CD4-positive, CD25-positive, alpha-beta regulatory T cell (primary cell): ENCODE data around the gene ADGRG1. TPM values are rescaled to one million over a fixed set of nuclear protein-coding genes. Genes with fewer than 3 reads are reported as not detected.

Experiments
- ATAC-seq, 2 donors: fragments of 150-1000 bp; cut with Tn5 transposase; one replicate each; pipeline ENCODE4 v1.10.0; 2021; ENCODE audit warnings: low read depth in 2 of 2, moderate number of reproducible peaks in 2 of 2, moderate library complexity in 1 of 2
- DNase-seq, 3 donors: peaks; one replicate each; pipeline versions ENCODE4 v3.0.0 to v3.0.0-alpha.2; 2012 to 2022; ENCODE audit warnings: mixed read lengths in 1 of 3
- H3K27ac ChIP-seq: one replicate; pipeline ENCODE4 v1.7.0; 2013; ENCODE audit warnings: mild to moderate bottlenecking, low read length; ENCODE audit not compliant: insufficient read depth, poor library complexity, severe bottlenecking
- H3K27me3 ChIP-seq: one replicate; pipeline ENCODE4 v1.7.0; 2013; ENCODE audit warnings: low read length; ENCODE audit not compliant: control insufficient read depth, insufficient read depth
- H3K36me3 ChIP-seq: one replicate; pipeline ENCODE4 v1.7.0; 2013; ENCODE audit warnings: mild to moderate bottlenecking, low read length, moderate library complexity; ENCODE audit not compliant: control insufficient read depth, insufficient read depth
- H3K4me1 ChIP-seq: 2 replicates; pipeline ENCODE4 v1.7.0; 2013; ENCODE audit warnings: mild to moderate bottlenecking, low read length; ENCODE audit not compliant: insufficient read depth, control insufficient read depth, poor library complexity, severe bottlenecking
- H3K4me3 ChIP-seq: one replicate; pipeline ENCODE4 v1.7.0; 2013; ENCODE audit warnings: low read depth, mild to moderate bottlenecking, low read length, moderate library complexity
- H3K9me3 ChIP-seq, 2 experiments: 1 replicate in 1 of 2; 2 replicates in 1 of 2; pipeline ENCODE4 v1.7.0; 2013; ENCODE audit warnings: low read length in 2 of 2, mild to moderate bottlenecking in 1 of 2, moderate library complexity in 1 of 2; ENCODE audit not compliant: control insufficient read depth in 2 of 2
- H3K27ac Mint-ChIP-seq, 3 donors: one replicate each; pipeline ENCODE4 v1.8.0; 2020 to 2022; ENCODE audit warnings: mild to moderate bottlenecking in 3 of 3, mixed read lengths in 3 of 3, moderate library complexity in 2 of 3
- H3K27me3 Mint-ChIP-seq: one replicate; pipeline ENCODE4 v1.8.0; 2022; ENCODE audit warnings: mild to moderate bottlenecking, mixed read lengths
- H3K36me3 Mint-ChIP-seq: one replicate; pipeline ENCODE4 v1.8.0; 2020; ENCODE audit warnings: mixed read lengths
- H3K4me1 Mint-ChIP-seq, 4 donors: one replicate each; pipeline ENCODE4 v1.8.0; 2020 to 2022; ENCODE audit warnings: mixed read lengths in 4 of 4, mild to moderate bottlenecking in 1 of 4
- H3K4me3 Mint-ChIP-seq, 4 donors: one replicate each; pipeline ENCODE4 v1.8.0; 2020 to 2022; ENCODE audit warnings: mild to moderate bottlenecking in 4 of 4, mixed read lengths in 4 of 4, moderate library complexity in 3 of 4
- H3K9me3 Mint-ChIP-seq, 7 donors: one replicate each; pipeline ENCODE4 v1.8.0; 2020 to 2022; ENCODE audit warnings: mixed read lengths in 7 of 7, mild to moderate bottlenecking in 3 of 7, moderate library complexity in 2 of 7
- polyA plus RNA-seq, 4 donors: library from polyadenylated mRNA; unstranded; fragments of 300-500 nt; fragmentation: Illumina TruSeq; gene quantifications; one replicate each; pipeline ENCODE4 v1.2.3, GENCODE V29; 2021
- total RNA-seq: library from RNA; stranded (reverse); gene quantifications from one replicate; pipeline ENCODE4 v1.2.3, GENCODE V29; 2022

The ADGRG1 gene
- total and polyA plus RNA-seq, 5 donors from 2014 or later, result 0.16 to 1.2 (median 0.41) TPM; not detected in 1

DNA sequence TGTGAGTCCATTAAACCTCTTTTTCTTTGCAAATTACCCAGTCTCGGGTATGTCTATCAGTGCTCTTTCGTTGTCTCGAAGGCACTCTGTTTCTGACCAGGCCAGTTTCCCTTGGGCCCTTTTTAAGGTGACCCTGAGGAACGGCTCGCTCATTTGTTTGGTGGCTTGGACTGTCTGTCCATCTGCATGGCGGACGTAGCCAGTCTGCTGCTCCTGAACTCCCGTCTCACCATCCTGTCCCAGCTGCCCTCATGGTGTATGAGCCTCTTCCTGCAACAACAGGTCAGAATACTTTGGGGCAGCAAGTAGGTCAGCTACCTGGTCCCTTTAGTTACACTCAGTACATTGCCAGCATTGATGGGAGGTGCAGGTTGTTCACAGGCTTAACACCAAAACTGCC, 85.2 kb downstream of the ADGRG1 start:
- DNase-seq (no peak), ATAC-seq (no peak)
- Mint-ChIP-seq H3K27ac (no peak overlapping the region), H3K9me3 (no peaks in the 10 kb centered on the region), H3K4me1 (no peaks in the 10 kb centered on the region), H3K4me3 (peak overlapping the region in 1 of 4 donors; percentile 38), H3K36me3 (no peaks in the 10 kb centered on the region), H3K27me3 (peaks cover 40% of the 10 kb centered on the region)
- H3K27me3 ChIP-seq, result peaks cover 10% of the 10 kb centered on the region
- no peaks in the 10 kb centered on the region for H3K9me3 ChIP-seq
- no peak overlapping the region for H3K4me3 ChIP-seq
- H3K36me3 ChIP-seq, result no peaks in the 10 kb centered on the region
- H3K27ac ChIP-seq, result no peak overlapping the region
- no peaks in the 10 kb centered on the region for H3K4me1 ChIP-seq

- no peaks in the 10 kb centered on the region for H3K9me3 Mint-ChIP-seq
- Histone ChIP-seq H3K36me3 (no peaks in the 10 kb centered on the region), H3K9me3 (no peaks in the 10 kb centered on the region), H3K27ac (no peak overlapping the region), H3K27me3 (peaks cover 10% of the 10 kb centered on the region), H3K4me1 (no peaks in the 10 kb centered on the region), H3K4me3 (no peak overlapping the region)
- ATAC-seq (no peak), DNase-seq (no peak)
- no peaks in the 10 kb centered on the region for H3K36me3 Mint-ChIP-seq
- H3K27me3 Mint-ChIP-seq, result peaks cover 41% of the 10 kb centered on the region
- H3K27ac Mint-ChIP-seq, result no peak overlapping the region
- H3K4me1 Mint-ChIP-seq, result no peaks in the 10 kb centered on the region
- H3K4me3 Mint-ChIP-seq, result no peak overlapping the region
These were observed 85.6 kb downstream of the ADGRG1 start for GRCh38 chr16:57714047-57714446.

Other genes with a start within 250 kb of the ADGRG1 start
- gene CCL17, start 223.9 kb upstream of the ADGRG1 start, total RNA-seq, result not detected
- gene CCL17, start 223.9 kb upstream of the ADGRG1 start, polyA plus RNA-seq, result not detected
- 27.1 TPM for gene CIAPIN1, start 181.2 kb upstream of the ADGRG1 start, total RNA-seq
- gene CIAPIN1, start 181.2 kb upstream of the ADGRG1 start, polyA plus RNA-seq, result 10 to 100 TPM; 49.2 to 56.5 (median 53.3) TPM
- 18.5 TPM for gene COQ9, start 181.2 kb upstream of the ADGRG1 start, total RNA-seq
- 10 to 100 TPM; 24.4 to 33.6 (median 27.8) TPM for gene COQ9, start 181.2 kb upstream of the ADGRG1 start, polyA plus RNA-seq
- 79.8 TPM for gene POLR2C, start 166.0 kb upstream of the ADGRG1 start, total RNA-seq
- gene POLR2C, start 166.0 kb upstream of the ADGRG1 start, polyA plus RNA-seq, result 10 to 100 TPM; 41.9 to 48.0 (median 45.3) TPM
- 1.8 TPM for gene DOK4, start 142.1 kb upstream of the ADGRG1 start, total RNA-seq
- gene DOK4, start 142.1 kb upstream of the ADGRG1 start, polyA plus RNA-seq, result 1 to 10 TPM in 3 of 4 donors, under 1 TPM in 1; 0.99 to 1.4 (median 1.1) TPM
- 4.7 TPM for gene CCDC102A, start 92.1 kb upstream of the ADGRG1 start, total RNA-seq
- gene CCDC102A, start 92.1 kb upstream of the ADGRG1 start, polyA plus RNA-seq, result 1 to 10 TPM; 1.9 to 4.0 (median 2.8) TPM
- 0.72 TPM for gene ADGRG5, start 86.0 kb upstream of the ADGRG1 start, total RNA-seq
- gene ADGRG5, start 86.0 kb upstream of the ADGRG1 start, polyA plus RNA-seq, result 1 to 10 TPM in 1 of 4 donors, under 1 TPM in 3; 0.26 to 1.1 (median 0.51) TPM
- gene ADGRG3, start 39.7 kb downstream of the ADGRG1 start, total RNA-seq, result 0.32 TPM
- not detected for gene ADGRG3, start 39.7 kb downstream of the ADGRG1 start, polyA plus RNA-seq
- not detected for gene DRC7, start 66.2 kb downstream of the ADGRG1 start, total RNA-seq
- not detected for gene DRC7, start 66.2 kb downstream of the ADGRG1 start, polyA plus RNA-seq
- 16.4 TPM for gene KATNB1, start 107.1 kb downstream of the ADGRG1 start, total RNA-seq
- 10 to 100 TPM; 12.8 to 20.3 (median 18.7) TPM for gene KATNB1, start 107.1 kb downstream of the ADGRG1 start, polyA plus RNA-seq
- 1.2 TPM for gene KIFC3, start 173.9 kb downstream of the ADGRG1 start, total RNA-seq
- not detected for gene KIFC3, start 173.9 kb downstream of the ADGRG1 start, polyA plus RNA-seq